Measurements from ENCODE around the gene TMEM151B. TPM values are rescaled to one million over a fixed set of nuclear protein-coding genes. Genes with fewer than 3 reads are reported as not detected.

TMEM151B gene
- total RNA-seq, 1 experiment from 2014 or later = not detected

GRCh38 chr6:44278774-44279697 is 8.8 kb downstream of the TMEM151B start:
- Histone ChIP-seq H2AFZ (ENCODE audit: low read length) (no peak overlapping the region), H3K9me3 (ENCODE audit: low read length) (no peaks in the 10 kb centered on the region), H4K20me1 (ENCODE audit: low read length) (no peaks in the 10 kb centered on the region), H3K27ac (ENCODE audit: low read length) (no peak overlapping the region), H3K4me1 (ENCODE audit: insufficient read depth, low read length) (peaks cover 8% of the 10 kb centered on the region; the same call in 1 of the 2 replicates), H3K27me3 (ENCODE audit: low read length) (peaks cover 17% of the 10 kb centered on the region), H3K36me3 (ENCODE audit: low read depth, low read length) (no peaks in the 10 kb centered on the region), H3K9ac (ENCODE audit: low read length) (no peak overlapping the region), H3K9me2 (replicated peaks; ENCODE audit: low read length) (no peaks in the 10 kb centered on the region), H3F3A (ENCODE audit: low read length, unreplicated experiment) (no peaks in the 10 kb centered on the region), H3K79me2 (ENCODE audit: low read length) (no peaks in the 10 kb centered on the region), H3K4me3 (ENCODE audit: low read length) (no peak overlapping the region), H3K4me2 (ENCODE audit: low read length) (0 out of 2 replicates have a peak overlapping the region, but pooled peaks have one; percentile 22)
- TF ChIP-seq EZH2phosphoT487 (IDR thresholded peaks at IDR 0.05; ENCODE audit: borderline replicate concordance, low read length) (no peak), EZH2 (IDR thresholded peaks at IDR 0.05; ENCODE audit: low read length, unreplicated experiment) (no peak), CTCF (conservative IDR thresholded peaks at IDR 0.05; ENCODE audit: low read depth, low read length) (no peak)
- no TSS peak for BruUV-seq (replicated peaks)
- ChIA-PET CTCF (no interaction called here), POLR2A (ENCODE audit: unreplicated experiment) (no interaction called here)
- no peak for DNase-seq
- peak; percentile 55 for ATAC-seq
- intact Hi-C loops (cut with micrococcal nuclease) = no loop called here

- H3K27ac ChIP-seq (ENCODE audit: low read length) = no peak overlapping the region
- H2AFZ ChIP-seq (ENCODE audit: low read length) = no peak overlapping the region
- H3K9me2 ChIP-seq (replicated peaks; ENCODE audit: low read length) = no peaks in the 10 kb centered on the region
- CTCF ChIA-PET = no interaction called here
- no peaks in the 10 kb centered on the region for H3K9me3 ChIP-seq (ENCODE audit: low read length)
- no peak overlapping the region for H3K4me3 ChIP-seq (ENCODE audit: low read length)
- ATAC-seq (no peak), DNase-seq (no peak)
- no peaks in the 10 kb centered on the region for H3K36me3 ChIP-seq (ENCODE audit: low read depth, low read length)
- POLR2A ChIA-PET (ENCODE audit: unreplicated experiment) = no interaction called here
- no peaks in the 10 kb centered on the region for H3K79me2 ChIP-seq (ENCODE audit: low read length)
- H4K20me1 ChIP-seq (ENCODE audit: low read length) = no peaks in the 10 kb centered on the region
- no peaks in the 10 kb centered on the region for H3F3A ChIP-seq (ENCODE audit: low read length, unreplicated experiment)
- no peak overlapping the region for H3K4me2 ChIP-seq (ENCODE audit: low read length)
- H3K9ac ChIP-seq (ENCODE audit: low read length) = no peak overlapping the region
- intact Hi-C loops (cut with micrococcal nuclease) = no loop called here
- TF ChIP-seq CTCF (conservative IDR thresholded peaks at IDR 0.05; ENCODE audit: low read depth, low read length) (no peak), EZH2phosphoT487 (IDR thresholded peaks at IDR 0.05; ENCODE audit: borderline replicate concordance, low read length) (no peak), EZH2 (IDR thresholded peaks at IDR 0.05; ENCODE audit: low read length, unreplicated experiment) (no peak)
- H3K4me1 ChIP-seq (ENCODE audit: insufficient read depth, low read length) = peaks cover 4% of the 10 kb centered on the region; the same call in 1 of the 2 replicates
- no TSS peak for BruUV-seq (replicated peaks)
- H3K27me3 ChIP-seq (ENCODE audit: low read length) = peaks cover 61% of the 10 kb centered on the region
These were observed 13.9 kb downstream of the TMEM151B start for GRCh38 chr6:44284121-44284520.

- Histone ChIP-seq H3F3A (ENCODE audit: low read length, unreplicated experiment) (no peaks in the 10 kb centered on the region), H3K9me2 (replicated peaks; ENCODE audit: low read length) (no peaks in the 10 kb centered on the region), H3K4me3 (ENCODE audit: low read length) (no peak overlapping the region), H3K9ac (ENCODE audit: low read length) (no peak overlapping the region), H3K9me3 (ENCODE audit: low read length) (no peaks in the 10 kb centered on the region), H3K4me2 (ENCODE audit: low read length) (no peak overlapping the region), H4K20me1 (ENCODE audit: low read length) (no peaks in the 10 kb centered on the region), H2AFZ (ENCODE audit: low read length) (no peak overlapping the region), H3K27ac (ENCODE audit: low read length) (no peak overlapping the region), H3K27me3 (ENCODE audit: low read length) (peaks cover 68% of the 10 kb centered on the region), H3K4me1 (ENCODE audit: insufficient read depth, low read length) (no peaks in the 10 kb centered on the region), H3K36me3 (ENCODE audit: low read depth, low read length) (no peaks in the 10 kb centered on the region), H3K79me2 (ENCODE audit: low read length) (no peaks in the 10 kb centered on the region)
- POLR2A ChIA-PET (ENCODE audit: unreplicated experiment) = no interaction called here
- TF ChIP-seq EZH2phosphoT487 (IDR thresholded peaks at IDR 0.05; ENCODE audit: borderline replicate concordance, low read length) = no peak
- TF ChIP-seq EZH2 (IDR thresholded peaks at IDR 0.05; ENCODE audit: low read length, unreplicated experiment) = no peak
- TF ChIP-seq CTCF (conservative IDR thresholded peaks at IDR 0.05; ENCODE audit: low read depth, low read length) = no peak
- ATAC-seq = no peak
- no TSS peak for BruUV-seq (replicated peaks)
- intact Hi-C loops (cut with micrococcal nuclease) = no loop called here
- CTCF ChIA-PET = no interaction called here
- DNase-seq = no peak
These were observed 14.6 kb downstream of the TMEM151B start for GRCh38 chr6:44284867-44285266.

Measured in PC-3 (cell line).